Activated T-helper 17 cell treated with anti-CD3 and anti-CD28 coated beads, Interleukin-2, amount 50 U/mL, for 72 hours (primary cell): ENCODE data around the gene ERMAP. TPM values are rescaled to one million over a fixed set of nuclear protein-coding genes. Genes with fewer than 3 reads are reported as not detected.

Experiments used
- ATAC-seq: fragments of 150-1000 bp; cut with Tn5 transposase; replicated peaks from 2 replicates; pipeline ENCODE4 v1.10.0; 2021; ENCODE audit warnings: mild to moderate bottlenecking, moderate library complexity
- H3K27ac Mint-ChIP-seq: one replicate; pipeline ENCODE4 v1.8.0; 2022; ENCODE audit warnings: mixed read lengths
- H3K27me3 Mint-ChIP-seq: one replicate; pipeline ENCODE4 v1.8.0; 2022; ENCODE audit warnings: mixed read lengths
- H3K36me3 Mint-ChIP-seq: one replicate; pipeline ENCODE4 v1.8.0; 2022; ENCODE audit warnings: low read depth, mild to moderate bottlenecking, mixed read lengths
- H3K4me1 Mint-ChIP-seq: one replicate; pipeline ENCODE4 v1.8.0; 2022; ENCODE audit warnings: mixed read lengths
- H3K4me3 Mint-ChIP-seq: one replicate; pipeline ENCODE4 v1.8.0; 2022; ENCODE audit warnings: mild to moderate bottlenecking, mixed read lengths
- H3K9me3 Mint-ChIP-seq: one replicate; pipeline ENCODE4 v1.8.0; 2022; ENCODE audit warnings: mixed read lengths
- total RNA-seq, 2 donors: library from RNA; stranded (reverse); gene quantifications; one replicate each; pipeline ENCODE4 v1.2.3, GENCODE V29; 2022

ERMAP gene
- total RNA-seq, 2 donors from 2014 or later, result 3.7 to 4.8 TPM

DNA sequence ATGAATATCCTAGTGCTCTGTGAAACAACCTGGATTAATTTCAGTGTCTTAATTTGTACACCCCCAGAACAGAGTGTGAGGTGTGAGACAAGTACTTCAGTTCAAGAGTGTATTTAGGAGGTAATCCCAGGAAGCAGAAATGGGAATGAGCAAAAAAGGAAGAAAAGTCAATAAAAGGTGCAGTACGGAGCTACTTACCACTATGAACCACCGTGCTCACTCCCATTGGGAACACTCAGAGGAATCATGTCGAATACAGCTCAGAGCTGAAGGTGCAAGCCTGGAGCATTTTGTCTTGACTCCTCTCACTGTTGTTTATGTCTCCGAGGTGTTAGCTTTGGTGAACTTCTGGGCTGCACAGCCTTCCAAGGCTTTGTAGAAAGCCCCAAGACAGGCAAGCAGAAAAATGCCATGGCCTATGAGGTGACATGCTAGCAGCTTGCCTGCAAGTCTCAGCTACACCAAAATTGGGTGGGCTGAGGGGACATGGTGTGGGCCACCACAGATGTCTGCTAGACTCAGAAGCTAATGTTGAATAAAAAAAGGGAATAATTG is 7.6 kb downstream of the ERMAP start:
- no peak overlapping the region for H3K4me3 Mint-ChIP-seq
- no peaks in the 10 kb centered on the region for H3K9me3 Mint-ChIP-seq
- no peaks in the 10 kb centered on the region for H3K27me3 Mint-ChIP-seq
- no peak overlapping the region for H3K27ac Mint-ChIP-seq
- H3K36me3 Mint-ChIP-seq, result no peaks in the 10 kb centered on the region
- ATAC-seq, result no peak
- no peaks in the 10 kb centered on the region for H3K4me1 Mint-ChIP-seq

GRCh38 chr1:42825036-42825851 is 8.3 kb downstream of the ERMAP start:
- H3K27me3 Mint-ChIP-seq, result no peaks in the 10 kb centered on the region
- H3K36me3 Mint-ChIP-seq, result no peaks in the 10 kb centered on the region
- no peak overlapping the region for H3K27ac Mint-ChIP-seq
- H3K4me3 Mint-ChIP-seq, result no peak overlapping the region
- no peak for ATAC-seq
- H3K9me3 Mint-ChIP-seq, result no peaks in the 10 kb centered on the region
- H3K4me1 Mint-ChIP-seq, result no peaks in the 10 kb centered on the region

GRCh38 chr1:42830631-42831030 is 13.7 kb downstream of the ERMAP start:
- Mint-ChIP-seq H3K9me3 (no peaks in the 10 kb centered on the region), H3K27ac (no peak overlapping the region), H3K27me3 (no peaks in the 10 kb centered on the region), H3K4me1 (no peaks in the 10 kb centered on the region), H3K4me3 (no peak overlapping the region), H3K36me3 (no peaks in the 10 kb centered on the region)
- no peak for ATAC-seq

DNA sequence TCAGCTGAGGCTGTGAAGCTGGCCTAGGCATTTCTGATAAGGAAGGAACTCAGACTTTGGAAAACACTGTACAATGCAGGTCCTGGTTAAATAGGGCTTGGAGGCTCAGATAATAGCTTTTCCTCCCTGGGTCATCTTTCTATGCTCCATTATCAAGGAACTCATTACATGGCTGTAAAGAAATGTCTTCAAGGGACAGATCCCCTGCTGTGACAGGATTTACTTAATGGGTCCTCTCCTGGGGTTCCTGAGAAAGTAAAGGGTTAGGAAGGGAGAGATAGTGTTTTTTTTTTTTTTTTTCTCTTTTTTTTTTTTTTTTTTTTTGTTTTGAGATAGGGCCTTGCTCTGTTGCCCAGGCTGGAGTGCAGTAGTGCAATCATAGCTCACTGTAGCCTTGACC is 14.4 kb downstream of the ERMAP start:
- no peak for ATAC-seq
- H3K4me3 Mint-ChIP-seq, result no peak overlapping the region
- H3K36me3 Mint-ChIP-seq, result no peaks in the 10 kb centered on the region
- no peaks in the 10 kb centered on the region for H3K9me3 Mint-ChIP-seq
- no peaks in the 10 kb centered on the region for H3K27me3 Mint-ChIP-seq
- no peak overlapping the region for H3K27ac Mint-ChIP-seq
- no peaks in the 10 kb centered on the region for H3K4me1 Mint-ChIP-seq

- no peak for ATAC-seq
- Mint-ChIP-seq H3K27me3 (no peaks in the 10 kb centered on the region), H3K27ac (no peak overlapping the region), H3K4me3 (no peak overlapping the region), H3K4me1 (no peaks in the 10 kb centered on the region), H3K9me3 (no peaks in the 10 kb centered on the region), H3K36me3 (no peaks in the 10 kb centered on the region)
These were observed 15.8 kb downstream of the ERMAP start for GRCh38 chr1:42832641-42833240.

GRCh38 chr1:42833981-42834380 is 17.1 kb downstream of the ERMAP start:
- H3K27me3 Mint-ChIP-seq, result no peaks in the 10 kb centered on the region
- H3K36me3 Mint-ChIP-seq, result no peaks in the 10 kb centered on the region
- no peak overlapping the region for H3K4me3 Mint-ChIP-seq
- no peak for ATAC-seq
- H3K9me3 Mint-ChIP-seq, result no peaks in the 10 kb centered on the region
- no peak overlapping the region for H3K27ac Mint-ChIP-seq
- no peaks in the 10 kb centered on the region for H3K4me1 Mint-ChIP-seq

GRCh38 chr1:42834803-42835202 is 17.9 kb downstream of the ERMAP start:
- no peaks in the 10 kb centered on the region for H3K27me3 Mint-ChIP-seq
- H3K36me3 Mint-ChIP-seq, result no peaks in the 10 kb centered on the region
- H3K4me1 Mint-ChIP-seq, result no peaks in the 10 kb centered on the region
- H3K27ac Mint-ChIP-seq, result no peak overlapping the region
- no peak for ATAC-seq
- H3K9me3 Mint-ChIP-seq, result no peaks in the 10 kb centered on the region
- H3K4me3 Mint-ChIP-seq, result no peak overlapping the region

DNA sequence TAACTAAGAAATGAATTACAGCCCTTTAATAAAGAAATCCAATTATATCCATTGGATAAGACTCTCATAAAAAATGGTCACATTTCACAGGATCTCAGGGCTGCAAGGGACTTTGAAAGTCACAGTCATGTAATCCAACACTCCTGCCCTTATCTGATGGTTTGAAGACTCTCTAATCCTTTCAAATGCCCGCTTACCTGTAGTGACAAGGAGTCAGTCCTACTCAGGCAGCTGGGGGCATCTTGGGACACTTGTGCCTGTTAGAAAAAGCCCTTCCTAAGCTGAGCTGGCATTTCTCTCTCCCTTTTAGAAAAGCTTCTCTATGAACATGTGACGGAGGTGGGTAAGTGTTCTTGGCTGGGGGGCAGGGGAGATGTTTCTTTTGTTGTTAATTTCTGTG is 18.5 kb downstream of the ERMAP start:
- Mint-ChIP-seq H3K4me1 (no peaks in the 10 kb centered on the region), H3K27me3 (no peaks in the 10 kb centered on the region), H3K27ac (no peak overlapping the region), H3K4me3 (no peak overlapping the region), H3K36me3 (no peaks in the 10 kb centered on the region), H3K9me3 (no peaks in the 10 kb centered on the region)
- no peak for ATAC-seq

GRCh38 chr1:42837709-42838108 is 20.8 kb downstream of the ERMAP start:
- no peaks in the 10 kb centered on the region for H3K27me3 Mint-ChIP-seq
- H3K4me3 Mint-ChIP-seq, result no peak overlapping the region
- H3K36me3 Mint-ChIP-seq, result no peaks in the 10 kb centered on the region
- no peaks in the 10 kb centered on the region for H3K9me3 Mint-ChIP-seq
- H3K27ac Mint-ChIP-seq, result no peak overlapping the region
- no peaks in the 10 kb centered on the region for H3K4me1 Mint-ChIP-seq
- ATAC-seq, result no peak

- Mint-ChIP-seq H3K9me3 (no peaks in the 10 kb centered on the region), H3K4me1 (no peaks in the 10 kb centered on the region), H3K4me3 (no peak overlapping the region), H3K36me3 (no peaks in the 10 kb centered on the region), H3K27me3 (no peaks in the 10 kb centered on the region), H3K27ac (no peak overlapping the region)
- no peak for ATAC-seq
These were observed 21.7 kb downstream of the ERMAP start for GRCh38 chr1:42838482-42839190.

DNA sequence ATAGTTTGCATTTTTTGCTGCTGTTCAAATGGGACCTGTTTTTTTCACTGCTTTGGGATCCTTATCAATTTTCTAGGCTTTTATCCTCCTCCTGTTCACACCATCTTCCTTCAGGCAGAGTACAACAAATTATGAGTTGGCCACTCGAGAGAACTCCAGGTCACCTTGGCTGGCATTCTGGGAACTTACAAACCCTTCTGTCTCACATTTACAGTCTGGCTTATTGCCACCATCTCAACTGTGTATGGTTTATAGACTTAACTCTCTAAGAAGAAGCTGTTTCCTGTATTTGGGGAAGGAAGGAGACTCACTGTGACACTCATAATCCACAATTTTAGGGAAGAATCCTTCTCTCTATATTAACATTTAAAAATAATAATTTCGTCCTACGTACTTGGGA is 24.1 kb downstream of the ERMAP start:
- Mint-ChIP-seq H3K36me3 (no peaks in the 10 kb centered on the region), H3K4me1 (peaks cover 5% of the 10 kb centered on the region), H3K27me3 (no peaks in the 10 kb centered on the region), H3K9me3 (no peaks in the 10 kb centered on the region), H3K27ac (no peak overlapping the region), H3K4me3 (no peak overlapping the region)
- ATAC-seq, result no peak

DNA sequence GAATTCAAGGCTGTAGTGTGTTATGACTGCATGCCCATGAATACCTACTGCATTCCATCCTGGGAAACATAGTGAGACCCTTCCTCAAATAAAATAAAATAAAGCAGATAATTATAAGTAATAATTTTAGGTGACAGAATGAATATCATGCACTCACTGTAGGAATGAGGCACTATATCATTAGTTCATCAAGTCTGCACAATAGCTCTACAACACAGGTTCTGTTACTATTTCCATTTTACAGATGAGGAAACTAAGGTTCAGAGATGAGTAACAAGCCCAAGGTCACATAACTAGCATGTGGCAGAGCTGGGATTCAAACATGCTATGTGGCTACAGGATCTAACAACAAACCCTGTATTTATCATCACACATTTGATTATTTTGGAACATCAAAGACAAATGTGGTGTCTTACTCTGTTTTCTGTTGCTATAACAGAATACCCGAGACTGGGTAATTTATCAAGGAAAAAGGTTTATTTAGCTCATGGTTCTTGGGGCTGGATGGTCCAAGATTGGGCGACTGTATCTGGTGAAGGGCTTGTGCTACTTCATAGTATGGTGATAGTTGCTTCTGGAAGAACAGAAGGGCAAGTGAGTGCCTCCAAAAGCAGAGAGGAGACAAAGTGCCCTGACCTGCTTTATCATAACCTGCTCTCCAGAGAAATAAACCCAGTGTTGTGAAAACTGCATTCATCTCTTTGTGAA is 24.7 kb downstream of the ERMAP start:
- no peaks in the 10 kb centered on the region for H3K9me3 Mint-ChIP-seq
- peaks cover 5% of the 10 kb centered on the region for H3K4me1 Mint-ChIP-seq
- ATAC-seq, result no peak
- H3K4me3 Mint-ChIP-seq, result no peak overlapping the region
- H3K36me3 Mint-ChIP-seq, result no peaks in the 10 kb centered on the region
- no peak overlapping the region for H3K27ac Mint-ChIP-seq
- H3K27me3 Mint-ChIP-seq, result no peaks in the 10 kb centered on the region

DNA sequence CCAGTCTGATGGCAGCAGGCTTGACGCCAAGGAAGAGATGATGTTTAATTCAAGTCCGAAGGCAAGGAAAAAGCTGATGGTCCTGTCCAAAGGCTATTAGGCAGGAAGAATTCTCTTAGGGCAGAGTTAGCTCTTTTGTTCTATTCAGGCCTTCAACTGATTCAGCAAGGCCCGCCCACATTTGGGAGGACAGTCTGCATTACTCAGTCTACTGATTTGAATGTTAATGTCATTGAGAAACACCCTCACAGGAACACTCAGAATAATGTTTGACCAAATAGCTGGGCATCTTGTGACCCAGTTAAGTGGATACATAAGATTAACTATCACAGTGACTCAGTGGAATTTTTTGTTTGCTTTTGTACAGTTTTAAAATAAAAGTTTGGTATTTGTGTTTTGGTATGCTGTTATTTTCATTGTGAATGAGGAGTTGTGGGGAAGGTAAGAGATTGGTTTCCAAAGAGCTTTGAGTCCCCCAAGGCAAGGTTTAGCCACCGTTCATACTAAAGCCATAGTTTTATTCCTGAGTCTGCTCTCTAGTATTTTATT is 27.7 kb downstream of the ERMAP start:
- Mint-ChIP-seq H3K4me3 (peak overlapping the region; percentile 26), H3K36me3 (peaks cover 13% of the 10 kb centered on the region), H3K27ac (peak overlapping the region; percentile 29), H3K27me3 (no peaks in the 10 kb centered on the region), H3K4me1 (peaks cover 25% of the 10 kb centered on the region), H3K9me3 (no peaks in the 10 kb centered on the region)
- peak; percentile 8 for ATAC-seq

- no peaks in the 10 kb centered on the region for H3K27me3 Mint-ChIP-seq
- H3K4me1 Mint-ChIP-seq, result peaks cover 30% of the 10 kb centered on the region
- H3K4me3 Mint-ChIP-seq, result no peak overlapping the region
- H3K9me3 Mint-ChIP-seq, result no peaks in the 10 kb centered on the region
- H3K36me3 Mint-ChIP-seq, result peaks cover 18% of the 10 kb centered on the region
- H3K27ac Mint-ChIP-seq, result no peak overlapping the region
- ATAC-seq, result no peak
These were observed 28.3 kb downstream of the ERMAP start for GRCh38 chr1:42845193-42845592.
